HG02938 (cell line): ENCODE data around the gene TUBB4B.
A peak's percentile ranks its signal among the peaks of the same experiment; 100 is the strongest.

Source experiments
- ATAC-seq: cut with Tn5 transposase; IDR thresholded peaks from one replicate; pipeline ENCODE4 v1.9.1; 2021; ENCODE audit warnings: mild to moderate bottlenecking, moderate library complexity; ENCODE audit not compliant: unreplicated experiment

The TUBB4B gene

DNA sequence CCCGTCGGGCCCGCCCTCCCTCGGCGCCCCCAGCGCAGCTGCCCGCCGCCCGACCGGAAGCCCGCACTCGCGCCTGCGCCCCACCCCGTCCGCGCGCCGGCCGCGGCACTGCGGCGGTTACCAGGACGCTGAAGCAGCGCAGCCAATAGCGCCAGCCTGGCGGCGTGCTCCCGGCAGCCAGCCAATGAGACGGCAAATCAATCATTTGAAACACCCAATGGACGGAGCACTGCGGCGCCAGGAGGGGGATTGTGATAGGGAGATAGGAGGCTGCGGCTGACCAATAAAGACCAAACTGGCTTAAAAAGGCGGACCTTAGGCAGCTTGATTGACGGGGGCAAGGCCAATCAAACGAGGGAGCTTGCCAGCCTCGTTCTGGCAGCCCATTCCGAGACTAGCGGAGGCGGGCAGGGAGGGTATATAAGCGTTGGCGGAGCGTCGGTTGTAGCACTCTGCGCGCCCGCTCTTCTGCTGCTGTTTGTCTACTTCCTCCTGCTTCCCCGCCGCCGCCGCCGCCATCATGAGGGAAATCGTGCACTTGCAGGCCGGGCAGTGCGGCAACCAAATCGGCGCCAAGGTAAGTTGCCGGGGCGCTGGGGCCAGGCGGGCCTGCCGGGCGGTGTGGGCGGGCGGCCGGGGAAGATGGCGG lies at the start of gene TUBB4B:
Gene TUBB4B, plus strand, starts transcription at position 447 of the 649 bp plus-strand sequence. Its CDS starts 74 bp downstream, at position 521.
- ATAC-seq = peak; percentile 79

DNA sequence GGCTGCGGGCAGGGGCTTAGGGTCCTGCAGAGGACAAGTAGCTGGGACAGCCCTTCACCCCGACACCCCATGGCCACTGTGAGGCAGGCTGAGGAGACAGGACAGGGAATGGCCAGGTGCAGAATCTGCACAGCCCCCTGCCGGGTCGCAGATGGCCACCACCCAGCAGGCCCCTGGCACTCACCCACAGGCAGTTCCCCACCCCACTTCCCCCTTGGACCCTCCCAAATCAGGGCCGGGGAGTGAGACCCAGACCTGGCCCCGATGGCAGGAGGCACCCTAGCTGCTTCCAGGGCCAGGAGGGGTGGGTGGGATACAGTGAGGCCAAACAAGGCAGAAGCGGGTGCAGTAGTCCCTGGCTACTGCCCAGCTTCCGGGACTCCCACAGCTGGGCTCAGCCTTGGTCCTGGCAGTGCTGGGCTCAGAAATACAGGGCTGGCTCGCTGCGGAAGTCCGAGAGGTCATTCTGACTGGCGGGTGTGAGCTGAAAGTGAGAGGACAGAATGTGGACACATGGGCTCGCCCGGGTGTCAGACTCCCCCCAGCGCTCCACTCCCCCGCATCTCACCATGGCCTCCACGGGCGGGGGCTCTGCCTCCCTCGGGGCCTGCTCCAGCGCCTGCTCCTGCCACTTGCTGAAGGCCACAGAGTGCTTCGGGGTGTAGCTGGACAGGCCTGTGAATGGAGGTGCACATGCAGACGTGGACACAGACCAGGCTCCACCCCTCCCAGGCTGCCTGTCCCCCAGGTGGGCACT lies 49.2 kb upstream of the TUBB4B start:
- no peak for ATAC-seq

DNA sequence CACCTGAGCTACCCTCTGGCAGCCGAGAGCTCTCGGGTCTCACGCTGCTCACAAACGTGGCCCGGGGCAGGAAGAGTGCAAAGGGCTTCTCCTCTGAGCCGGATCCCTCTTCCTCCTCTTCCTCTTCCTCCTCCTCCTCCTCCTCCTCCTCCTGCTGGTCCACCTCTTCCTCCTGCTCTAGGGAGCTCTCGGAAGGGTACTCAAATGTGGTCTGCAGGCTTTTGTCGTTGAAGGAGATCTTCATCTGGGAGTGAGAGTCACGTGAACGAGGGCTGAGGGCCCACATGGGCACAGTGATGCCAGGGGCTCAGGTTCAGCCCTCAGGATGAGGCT lies 48.7 kb upstream of the TUBB4B start:
- no peak for ATAC-seq

DNA sequence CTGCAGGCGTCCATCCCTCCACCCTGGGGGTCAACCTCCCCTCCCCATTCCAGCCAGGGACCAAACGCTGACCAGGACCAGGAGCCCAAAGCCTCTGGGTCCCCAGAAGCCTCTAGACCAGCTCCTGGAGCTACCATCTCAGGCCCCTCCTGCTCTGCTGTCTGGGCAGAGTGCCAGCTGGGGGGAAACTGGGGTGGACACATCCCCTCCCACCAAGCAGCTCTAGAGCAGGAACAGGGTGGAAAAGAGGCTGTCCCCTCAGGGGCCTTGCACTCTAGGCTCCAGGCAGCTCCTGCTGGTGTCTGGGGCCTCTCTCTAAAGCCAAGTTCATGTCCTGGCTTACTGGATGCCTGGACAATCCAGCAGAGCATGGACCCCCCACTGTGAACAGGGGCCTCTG lies 48.2 kb upstream of the TUBB4B start:
- ATAC-seq = no peak

DNA sequence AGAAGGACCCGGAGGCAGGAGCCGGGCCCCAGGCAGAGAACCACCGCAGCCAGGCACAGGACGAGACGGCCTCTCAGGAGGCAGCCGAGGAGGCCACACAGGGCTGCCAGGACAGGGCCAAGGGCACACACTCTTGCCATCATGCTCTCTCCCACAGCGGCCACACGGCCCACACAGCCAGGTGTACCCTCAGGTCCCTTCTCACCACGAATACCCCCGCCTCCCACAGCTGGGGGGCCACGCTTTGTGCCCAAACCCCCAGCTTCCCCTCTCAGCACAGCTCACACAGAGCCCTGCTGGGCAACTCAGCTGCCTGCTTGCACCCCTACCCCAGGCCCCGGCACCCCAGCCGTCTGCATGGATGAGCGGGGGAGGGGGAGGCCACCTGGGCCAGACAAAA lies 47.3 kb upstream of the TUBB4B start:
- ATAC-seq = no peak

DNA sequence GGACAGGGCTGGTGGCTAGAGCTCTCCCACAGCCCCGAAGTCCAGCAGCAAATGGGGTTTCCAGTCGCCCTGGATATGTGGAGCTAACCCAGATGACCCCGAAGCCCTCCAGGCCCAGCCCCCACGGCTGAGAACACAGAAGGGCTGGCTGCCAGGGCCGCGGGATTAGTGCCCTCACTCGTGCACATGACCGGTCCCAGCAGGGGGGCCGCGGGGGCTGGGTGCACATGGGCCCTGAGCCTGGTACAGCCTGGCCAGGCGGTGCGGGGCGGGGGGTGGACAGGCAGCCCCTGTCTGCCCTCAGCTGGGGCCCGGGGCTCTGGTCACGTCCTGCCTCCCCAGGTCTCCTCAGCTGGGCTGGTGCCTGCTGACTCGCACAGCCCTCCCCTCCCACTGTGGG lies 46.7 kb upstream of the TUBB4B start:
- ATAC-seq = no peak

DNA sequence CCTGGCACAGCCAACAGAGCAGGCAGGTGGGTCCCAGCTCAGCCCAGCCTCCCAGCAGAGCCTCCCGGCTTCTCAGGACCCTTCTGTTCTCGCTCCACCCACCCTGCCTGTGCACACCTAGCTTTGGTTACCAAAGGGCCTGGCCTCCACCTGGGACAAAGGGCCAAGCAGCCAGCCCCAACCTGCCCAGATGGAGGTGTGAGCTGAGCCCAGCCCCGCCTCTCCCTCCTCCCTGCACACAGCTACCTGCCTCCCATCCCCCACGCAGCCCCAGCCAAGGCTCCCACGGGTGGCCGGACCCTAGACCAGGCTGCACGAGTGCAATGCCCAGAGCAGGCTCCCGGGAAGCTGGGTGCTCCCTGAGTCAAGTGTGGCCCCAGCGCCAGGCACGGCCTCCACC lies 46.2 kb upstream of the TUBB4B start:
- ATAC-seq = no peak

DNA sequence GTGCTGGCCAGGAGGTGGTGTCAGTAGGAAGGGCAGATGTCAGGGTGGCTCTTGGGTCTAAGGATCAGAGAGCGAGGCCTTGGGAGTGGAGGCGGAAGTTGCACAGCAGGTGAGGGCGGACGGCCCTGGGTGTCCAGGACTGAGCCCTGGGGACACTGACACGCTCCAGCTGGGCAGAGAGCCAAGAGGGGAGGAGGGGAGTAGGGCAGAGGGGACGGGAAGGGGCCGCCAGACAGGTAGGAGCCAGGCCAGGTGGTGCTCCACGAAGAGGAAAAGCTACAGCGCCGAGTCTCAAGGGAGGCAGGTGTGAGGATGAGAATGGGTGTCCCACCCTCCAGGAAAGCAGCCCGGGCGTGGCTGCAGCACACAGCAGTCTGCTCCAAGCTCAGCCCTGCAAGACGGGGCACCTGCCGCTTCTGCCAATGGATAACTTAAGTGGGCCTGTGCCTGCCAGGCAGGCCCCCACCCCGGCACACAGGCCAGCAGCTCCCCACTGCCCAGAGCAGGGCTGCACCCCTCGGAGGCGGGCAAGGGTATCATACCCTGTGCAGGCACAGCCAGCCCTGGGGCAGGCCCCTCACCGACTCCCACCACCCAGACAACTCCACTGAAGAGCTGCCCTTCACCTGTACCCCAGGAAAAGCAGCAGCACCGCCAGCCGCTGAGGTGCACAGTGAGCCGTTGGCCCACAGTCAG lies 45.4 kb upstream of the TUBB4B start:
- ATAC-seq = no peak

DNA sequence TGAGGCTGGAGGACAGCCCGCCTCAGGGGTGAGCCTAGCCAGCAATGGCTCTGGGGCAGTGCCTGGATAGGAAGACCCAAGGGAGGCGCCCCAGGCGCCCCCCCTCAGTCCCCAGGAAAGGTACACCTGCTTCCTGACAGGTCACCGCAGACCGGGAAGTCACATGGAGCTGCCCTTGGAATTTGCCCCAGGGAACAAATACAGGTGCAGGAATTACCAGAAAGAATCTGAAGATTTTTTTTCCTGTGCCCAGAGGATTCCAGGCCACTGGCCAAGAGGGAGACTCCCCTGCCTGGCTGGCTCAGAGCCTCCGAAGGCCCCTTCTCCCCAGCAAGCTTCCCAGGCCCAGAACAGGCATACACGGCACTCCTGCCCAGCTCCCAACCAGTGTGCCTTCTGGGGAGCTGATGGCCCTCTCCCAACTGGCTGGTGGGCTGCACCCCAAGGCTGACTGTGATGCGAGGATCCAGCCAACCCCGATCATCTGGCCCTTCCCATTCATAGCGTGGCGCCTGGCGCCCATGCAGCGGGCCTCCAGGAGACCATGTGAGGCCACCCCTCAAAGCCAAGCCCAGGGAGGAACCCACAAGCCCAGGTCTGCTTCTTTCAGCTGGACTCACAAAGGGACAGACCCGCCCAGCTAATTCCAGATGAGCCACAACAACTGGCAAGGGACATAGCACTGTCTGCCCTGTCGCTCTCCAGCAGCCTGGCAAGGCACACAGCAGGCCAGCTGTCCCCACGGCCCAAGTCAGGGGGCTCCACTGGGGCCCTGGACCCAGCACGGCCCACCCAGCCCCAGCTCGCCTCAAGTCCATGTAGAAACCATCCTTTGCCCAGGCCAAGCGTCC lies 42.8 kb upstream of the TUBB4B start:
- no peak for ATAC-seq

DNA sequence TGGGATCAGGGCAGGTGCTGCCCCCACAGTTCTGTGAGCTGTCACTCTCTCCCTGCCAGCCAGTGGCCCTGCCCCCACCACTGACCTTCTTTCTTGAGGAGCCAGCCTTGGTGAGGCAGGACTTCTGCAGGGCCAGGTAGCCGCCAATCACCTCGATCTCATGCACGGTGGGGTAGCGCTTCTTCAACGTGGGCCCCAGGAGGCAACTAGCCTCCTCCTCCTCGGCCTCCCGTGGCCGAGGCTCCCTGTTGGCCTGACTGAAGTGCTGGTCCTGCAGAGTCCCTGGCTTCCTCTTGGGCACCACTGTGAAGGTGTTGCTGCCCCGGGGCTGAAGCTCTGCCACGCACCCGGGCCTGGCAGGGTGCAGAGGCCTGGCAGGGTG lies 42.2 kb upstream of the TUBB4B start:
- ATAC-seq = no peak

DNA sequence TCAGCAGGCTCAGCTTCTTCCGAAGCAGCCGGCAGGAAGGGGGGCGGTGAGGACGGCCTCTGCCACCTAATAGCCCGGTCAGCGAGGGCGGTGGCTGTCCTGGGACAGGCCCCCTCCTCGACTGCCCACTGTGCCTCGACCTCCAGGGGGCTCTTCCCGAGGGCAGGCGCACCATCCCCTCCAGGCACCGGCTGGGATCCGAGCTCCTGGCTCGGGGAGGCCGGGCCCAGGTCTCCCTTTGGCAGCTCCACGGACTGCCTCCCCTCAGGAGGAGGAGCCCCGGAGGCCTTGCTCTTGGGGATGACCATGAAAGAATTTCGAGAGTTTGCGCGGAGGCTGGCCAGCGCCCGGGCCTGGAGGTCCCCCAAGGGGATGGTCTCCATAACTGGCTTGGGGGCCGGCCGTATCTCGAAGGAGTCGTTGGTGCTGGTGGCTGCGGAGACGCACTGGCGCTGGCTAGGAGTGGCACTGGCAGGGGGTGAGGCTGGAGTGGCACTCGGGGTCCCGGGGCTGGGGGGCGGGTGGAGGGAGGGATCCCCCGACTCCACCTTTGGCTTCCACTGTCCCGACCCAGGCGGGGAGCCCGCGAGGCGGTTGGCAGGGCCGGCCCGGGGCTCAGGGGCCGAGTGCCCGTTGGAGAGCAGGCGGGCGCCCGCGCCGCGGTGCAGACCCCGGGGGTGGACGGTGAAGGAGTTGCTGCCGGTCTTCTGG lies 41.5 kb upstream of the TUBB4B start:
- no peak for ATAC-seq

DNA sequence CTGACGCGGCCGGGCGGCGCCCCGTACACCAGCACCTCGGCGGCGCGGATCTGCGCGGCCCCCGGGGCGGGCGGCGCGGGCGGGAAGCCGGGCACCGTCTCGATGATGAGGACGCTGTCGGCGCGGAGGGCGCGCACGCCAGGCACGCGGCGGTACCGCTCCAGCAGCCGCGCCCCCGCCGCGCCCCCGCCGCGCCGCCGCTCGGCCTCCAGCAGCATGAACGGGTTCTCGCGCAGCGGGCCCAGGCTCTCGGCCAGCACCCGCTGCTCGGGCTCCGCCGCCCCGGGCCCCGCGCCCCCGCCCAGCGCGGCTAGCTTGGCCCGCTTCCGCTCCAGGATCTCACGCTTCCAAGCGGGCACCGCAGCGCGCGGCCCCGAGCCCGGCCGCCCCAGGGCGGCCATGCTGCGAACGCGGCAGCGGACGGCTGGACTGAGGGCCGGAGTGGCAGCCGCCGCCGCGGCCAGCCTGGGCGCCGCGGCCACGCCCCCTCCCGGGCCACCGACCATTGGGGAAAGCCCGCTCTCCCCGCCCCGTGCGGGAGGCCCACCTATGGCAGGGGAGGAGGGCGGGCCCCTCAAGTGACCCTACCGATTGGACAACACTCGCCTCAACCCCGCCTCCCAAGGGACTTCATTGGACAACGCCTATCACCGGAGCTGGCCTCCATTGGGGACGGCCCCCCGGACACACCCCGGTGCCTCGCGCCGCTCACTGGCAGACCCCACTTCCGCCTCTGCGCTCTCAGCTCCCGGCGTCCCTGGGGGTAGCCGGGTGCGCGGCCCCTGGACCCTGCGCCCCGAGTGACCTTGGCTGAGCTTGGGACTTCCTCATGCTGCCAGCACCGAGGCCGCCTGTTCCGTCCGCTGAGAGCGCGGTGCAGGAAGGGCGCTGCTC lies 40.5 kb upstream of the TUBB4B start, which contains the start of gene TPRN:
Gene TPRN, minus strand, starts transcription at position 431 of the 894 bp plus-strand sequence. Its CDS starts 30 bp downstream, at position 401.
- ATAC-seq = peak; percentile 90

DNA sequence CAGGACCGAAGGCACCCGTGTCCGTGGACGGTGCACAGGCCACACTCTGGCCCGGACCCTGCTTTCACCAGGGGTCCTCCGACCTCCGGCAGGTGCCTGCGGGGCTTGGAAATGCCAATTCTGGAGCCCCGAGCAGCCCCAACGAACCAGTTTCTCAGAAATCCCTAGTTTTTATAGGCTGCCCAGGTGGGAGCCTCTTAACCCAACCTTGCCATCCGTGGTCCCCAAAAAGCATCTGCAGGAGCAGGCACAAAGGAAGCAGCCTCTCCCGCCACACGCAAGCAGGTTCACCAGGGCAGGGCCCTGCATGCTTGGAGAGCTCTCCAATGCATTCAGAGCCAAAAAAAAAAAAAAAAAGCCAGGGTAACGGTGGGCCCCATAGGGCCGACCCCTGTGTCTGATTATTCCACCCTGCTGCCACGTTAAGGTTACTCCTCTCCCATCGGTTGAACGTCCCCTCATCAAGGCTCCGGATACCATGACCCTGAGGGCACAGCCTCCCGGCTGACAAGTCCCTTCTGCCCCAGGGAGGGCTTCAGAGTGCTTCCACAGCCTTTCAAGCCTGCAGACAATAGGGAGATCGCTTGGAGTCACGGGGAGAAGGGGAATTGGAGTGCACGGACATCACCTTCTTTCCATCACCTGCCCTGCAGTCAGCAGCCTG lies 39.8 kb upstream of the TUBB4B start:
- no peak for ATAC-seq

DNA sequence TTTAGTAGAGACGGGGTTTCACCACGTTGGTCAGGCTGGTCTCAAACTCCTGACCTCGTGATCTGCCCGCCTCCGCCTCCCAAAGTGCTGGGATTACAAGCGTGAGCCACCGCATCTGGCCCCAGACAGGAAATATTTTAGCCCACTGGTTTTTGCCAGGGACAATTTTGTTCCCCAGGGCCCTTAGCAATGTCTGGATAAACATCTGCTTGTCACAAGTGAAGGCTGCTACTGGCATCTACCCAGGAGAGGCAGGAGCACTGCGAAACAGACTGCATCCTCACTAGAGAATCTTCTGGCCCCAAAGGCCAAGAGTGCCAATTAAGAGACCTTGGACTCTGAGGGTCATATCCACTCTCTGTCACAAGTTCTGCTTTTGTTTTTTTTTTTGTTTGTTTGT lies 38.1 kb upstream of the TUBB4B start:
- ATAC-seq = no peak

DNA sequence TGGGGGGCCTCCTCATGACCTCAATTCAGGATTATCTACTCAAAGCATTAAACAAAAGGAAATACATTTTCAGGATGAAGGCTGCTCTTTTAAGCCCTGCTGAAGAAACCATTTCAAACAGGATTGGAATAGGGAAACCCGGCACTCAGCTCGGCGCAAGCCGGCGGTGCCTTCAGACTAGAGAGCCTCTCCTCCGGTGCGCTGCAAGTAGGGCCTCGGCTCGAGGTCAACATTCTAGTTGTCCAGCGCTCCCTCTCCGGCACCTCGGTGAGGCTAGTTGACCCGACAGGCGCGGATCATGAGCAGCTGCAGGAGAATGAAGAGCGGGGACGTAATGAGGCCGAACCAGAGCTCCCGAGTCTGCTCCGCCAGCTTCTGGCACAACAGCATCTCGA lies 36.4 kb upstream of the TUBB4B start:
- no peak for ATAC-seq

DNA sequence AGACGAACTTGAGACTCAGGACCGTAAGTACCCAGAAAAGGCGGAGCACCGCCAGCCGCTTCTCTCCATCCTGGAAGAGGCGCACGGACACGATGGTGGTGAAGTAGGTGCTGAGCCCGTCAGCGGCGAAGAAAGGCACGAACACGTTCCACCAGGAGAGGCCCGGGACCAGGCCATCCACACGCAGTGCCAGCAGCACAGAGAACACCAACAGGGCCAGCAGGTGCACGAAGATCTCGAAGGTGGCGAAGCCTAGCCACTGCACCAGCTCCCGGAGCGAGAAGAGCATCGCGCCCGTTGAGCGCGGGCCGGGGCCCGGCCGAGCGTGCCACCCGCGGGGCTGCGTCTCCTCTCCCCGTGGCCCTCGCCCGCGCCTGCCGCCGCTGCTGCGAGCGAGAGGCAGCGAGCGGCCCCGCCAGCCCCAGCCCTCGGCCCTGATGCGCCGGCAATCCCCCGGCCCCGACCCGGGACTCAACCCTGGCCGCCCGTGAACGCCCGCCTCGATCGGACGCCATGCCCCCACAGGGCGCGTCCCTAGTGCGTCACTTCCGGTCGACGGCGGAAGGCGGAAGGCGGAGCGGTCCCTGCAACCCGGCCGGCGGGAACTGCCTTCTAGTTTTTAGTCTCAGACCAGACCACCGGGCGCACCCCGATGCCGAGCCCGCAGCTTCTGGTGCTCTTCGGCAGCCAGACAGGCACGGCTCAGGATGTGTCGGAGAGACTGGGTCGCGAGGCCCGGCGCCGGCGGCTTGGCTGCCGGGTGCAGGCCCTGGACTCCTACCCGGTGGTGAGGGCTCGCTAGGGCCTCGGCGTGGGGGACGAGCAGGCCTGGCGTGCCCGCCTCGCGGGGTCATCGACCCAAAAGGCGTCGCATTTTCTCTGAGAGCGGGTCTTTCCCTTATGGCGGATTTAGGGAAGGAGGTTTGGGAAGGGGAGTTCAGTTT lies 35.7 kb upstream of the TUBB4B start, which contains the start of the genes NDOR1 and TMEM203:
Gene NDOR1, plus strand, starts transcription at position 575 of the 944 bp plus-strand sequence. Its CDS starts 78 bp downstream, at position 653.
Gene TMEM203, minus strand, starts transcription at position 523 of the 944 bp plus-strand sequence. Its CDS starts 234 bp downstream, at position 289.
- peak; percentile 38 for ATAC-seq

DNA sequence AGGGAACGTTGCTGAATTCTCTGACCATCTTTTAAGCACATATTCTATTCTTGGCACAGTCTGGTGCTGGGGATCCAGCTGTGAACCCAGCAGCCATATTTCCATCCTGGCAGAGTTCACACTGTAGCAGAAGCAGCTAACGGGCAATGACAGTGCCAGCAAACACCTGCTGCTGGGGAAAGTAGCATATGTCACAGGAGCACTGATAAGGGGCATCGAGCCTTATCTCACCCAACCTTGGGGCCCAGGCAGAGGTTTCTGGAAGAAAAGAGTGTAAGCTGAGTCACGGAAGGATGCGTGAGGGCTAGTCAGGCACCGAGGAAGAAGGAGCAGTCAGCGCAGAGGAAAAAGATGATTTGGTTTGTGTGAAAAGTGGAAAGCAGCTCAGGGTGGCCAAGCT lies 34.5 kb upstream of the TUBB4B start:
- ATAC-seq = no peak

DNA sequence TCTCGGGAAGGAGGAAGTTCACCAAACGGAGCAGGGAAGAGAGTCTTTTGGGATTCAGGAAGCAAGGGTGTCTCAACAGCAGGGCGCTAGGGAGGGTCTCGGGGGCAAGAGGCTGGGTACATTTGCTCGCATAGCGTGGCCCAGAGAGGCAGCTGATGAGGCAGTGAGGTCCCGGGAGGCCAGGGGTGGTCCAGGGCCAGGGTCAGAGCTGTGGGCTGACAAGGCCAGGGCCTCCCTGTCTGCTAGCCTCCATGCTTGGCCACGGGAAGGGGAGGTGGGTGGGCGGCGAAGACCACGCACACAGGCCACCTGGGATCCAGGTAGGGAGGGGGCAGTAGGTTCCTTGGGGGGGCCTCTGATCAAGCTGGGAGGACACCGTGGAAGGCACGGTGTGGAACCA lies 29.6 kb upstream of the TUBB4B start:
- ATAC-seq = no peak
